HG03039 (cell line): ENCODE measurements around the gene LYSMD1.

Source experiments
- ATAC-seq: cut with Tn5 transposase; IDR thresholded peaks from one replicate; pipeline ENCODE4 v1.9.1; 2021; ENCODE audit warnings: mild to moderate bottlenecking, moderate library complexity; ENCODE audit not compliant: unreplicated experiment

Gene LYSMD1

DNA sequence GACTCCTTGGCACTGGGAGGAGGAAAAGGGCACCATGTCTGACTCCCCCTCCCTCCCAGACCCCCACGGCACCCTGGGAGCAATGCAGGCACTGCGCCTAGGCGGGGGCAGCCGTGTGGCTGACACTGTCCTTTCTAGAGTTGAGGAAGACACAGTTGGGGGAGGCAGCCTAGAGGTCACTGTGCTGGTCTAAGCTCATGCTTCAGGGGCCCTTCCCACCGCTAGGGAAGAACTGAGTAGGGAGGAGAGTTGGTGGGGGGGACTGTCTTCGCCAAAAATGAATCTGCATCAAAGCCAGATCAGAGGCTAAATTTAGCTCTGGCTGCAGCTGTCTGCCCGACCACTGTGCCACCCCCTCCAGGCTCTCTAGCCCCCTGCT, 22.7 kb downstream of the LYSMD1 start:
- ATAC-seq: no peak

GRCh38 chr1:151142411-151143056, 23.2 kb downstream of the LYSMD1 start:
- ATAC-seq: no peak

GRCh38 chr1:151137789-151138188, 27.9 kb downstream of the LYSMD1 start:
- no peak for ATAC-seq

- ATAC-seq: no peak
Observed at GRCh38 chr1:151135433-151136385, 30.0 kb downstream of the LYSMD1 start.

- ATAC-seq: no peak
Observed at GRCh38 chr1:151134991-151135390, 30.7 kb downstream of the LYSMD1 start.

DNA sequence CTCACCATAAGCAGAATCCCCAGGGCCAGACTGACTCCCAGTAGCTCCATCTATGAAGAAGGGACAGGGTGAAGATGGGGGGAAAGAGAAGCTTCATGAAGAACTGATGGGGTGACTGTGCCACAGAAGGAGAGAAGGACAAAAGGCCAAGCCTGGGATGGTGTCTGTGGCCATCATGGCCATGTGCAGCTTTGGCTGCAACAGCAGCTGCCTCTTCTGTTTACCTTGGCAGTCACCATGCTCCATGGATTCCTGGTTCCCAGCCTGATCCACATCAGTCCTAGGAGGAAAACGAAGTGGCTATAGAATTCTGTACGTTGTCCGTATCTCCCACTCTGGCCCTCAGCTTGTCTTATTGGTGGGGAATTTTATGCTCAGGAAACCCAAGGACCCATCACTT, 31.3 kb downstream of the LYSMD1 start:
- no peak for ATAC-seq

DNA sequence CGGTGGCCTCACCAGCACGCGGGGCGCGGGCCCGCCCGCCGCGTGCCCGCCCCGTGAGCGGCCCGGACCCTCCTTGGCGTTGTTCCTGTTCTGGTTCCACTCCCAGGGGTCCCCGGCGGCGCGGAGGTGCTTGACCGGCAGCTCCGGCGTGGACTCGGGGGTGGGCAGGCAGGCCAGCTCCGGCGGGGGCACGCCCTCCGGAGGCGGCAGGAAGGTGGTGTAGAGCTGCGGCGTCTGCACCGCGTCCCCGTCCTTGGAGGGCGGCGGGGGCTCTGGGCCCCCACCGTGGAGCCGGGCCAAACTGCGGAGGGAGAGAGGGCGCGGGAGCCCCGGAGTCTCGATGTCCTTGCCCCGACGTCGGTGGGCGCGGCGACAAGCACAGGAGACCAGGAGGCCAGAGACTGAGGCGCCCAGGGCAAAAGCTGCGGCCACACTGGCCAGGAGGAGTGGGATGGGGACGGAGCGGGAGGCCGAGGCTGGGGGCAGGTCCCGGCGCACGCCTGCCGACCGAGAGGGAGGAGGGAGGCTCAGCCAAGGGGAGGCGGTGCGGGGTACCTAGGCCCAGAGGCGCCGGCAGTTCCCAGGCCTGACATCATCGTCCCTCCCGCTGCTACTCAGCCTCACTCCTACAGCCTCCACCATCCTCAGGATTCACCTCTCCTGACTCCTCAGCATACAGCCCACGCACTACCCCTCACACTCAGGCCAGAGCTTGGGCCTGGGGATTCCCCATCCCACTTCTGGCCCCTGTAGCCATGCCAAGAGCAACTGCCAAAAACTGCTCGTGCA, 32.5 kb downstream of the LYSMD1 start:
- no peak for ATAC-seq

DNA sequence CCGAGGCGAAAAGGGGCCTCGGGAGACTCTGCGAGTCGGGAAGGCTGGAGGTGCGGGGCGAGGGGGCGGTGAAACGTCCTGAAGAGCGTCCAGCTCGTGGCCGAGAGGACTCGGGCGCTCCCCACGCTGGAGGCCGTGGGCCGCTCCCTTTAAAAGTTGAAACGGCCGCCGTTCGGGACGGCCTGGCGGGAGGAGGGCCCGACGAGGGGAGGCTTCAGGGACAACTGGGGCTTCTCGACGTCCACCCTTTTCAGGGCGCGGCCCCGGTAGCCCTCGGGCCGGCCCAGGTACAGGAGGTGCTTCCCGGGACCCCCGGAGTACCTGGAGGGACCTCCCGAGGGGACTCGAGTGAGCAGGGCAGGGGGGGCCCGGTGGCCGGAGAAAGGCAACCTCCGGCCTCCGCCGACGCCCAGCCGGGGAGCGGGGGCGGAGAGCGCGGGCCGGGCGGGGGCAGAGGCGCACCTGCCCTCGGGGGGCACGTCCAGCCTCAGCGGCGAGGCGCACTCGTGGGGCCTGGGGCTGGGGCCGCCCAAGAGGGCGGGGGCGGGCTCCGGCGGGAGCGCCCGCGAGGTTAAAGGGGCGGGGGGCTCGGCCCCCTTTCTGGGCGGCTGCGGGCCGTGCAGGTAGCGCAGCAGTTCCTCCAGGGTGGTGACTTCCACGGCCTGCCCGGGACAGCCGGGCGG, 33.2 kb downstream of the LYSMD1 start:
- no peak for ATAC-seq

DNA sequence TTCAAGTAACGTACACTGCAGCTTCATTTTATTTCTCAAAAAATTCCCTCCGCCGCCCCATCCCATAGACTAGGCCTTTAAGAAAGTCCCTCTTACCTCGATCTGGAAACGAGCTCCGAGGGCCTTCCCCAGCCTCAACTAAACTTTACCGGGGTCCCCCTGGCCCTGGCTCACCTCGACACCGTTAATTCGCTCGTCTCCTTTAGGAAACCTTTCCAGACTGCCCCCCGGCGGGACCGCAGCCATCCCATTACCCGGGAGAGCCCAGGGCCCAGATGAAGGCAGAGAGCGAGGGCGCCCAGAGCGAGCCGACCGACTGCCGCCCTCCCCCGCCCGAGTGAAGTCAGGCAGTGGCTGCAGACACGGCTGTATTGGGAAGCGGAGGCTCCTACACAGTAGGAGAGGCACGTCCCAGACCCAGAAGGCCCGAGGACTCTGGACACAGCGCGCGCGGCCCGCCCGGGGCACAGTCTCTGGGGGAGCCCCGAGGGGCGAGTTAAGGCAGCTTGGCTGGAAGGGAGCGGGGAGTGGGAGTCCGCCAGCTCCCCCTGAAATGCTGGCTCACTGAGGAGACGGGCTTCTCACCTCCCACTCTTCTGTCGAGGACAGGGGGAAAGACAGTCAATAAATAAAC, 33.9 kb downstream of the LYSMD1 start:
- no peak for ATAC-seq

GRCh38 chr1:151130987-151131586, 34.6 kb downstream of the LYSMD1 start:
- ATAC-seq: peak; percentile 64

DNA sequence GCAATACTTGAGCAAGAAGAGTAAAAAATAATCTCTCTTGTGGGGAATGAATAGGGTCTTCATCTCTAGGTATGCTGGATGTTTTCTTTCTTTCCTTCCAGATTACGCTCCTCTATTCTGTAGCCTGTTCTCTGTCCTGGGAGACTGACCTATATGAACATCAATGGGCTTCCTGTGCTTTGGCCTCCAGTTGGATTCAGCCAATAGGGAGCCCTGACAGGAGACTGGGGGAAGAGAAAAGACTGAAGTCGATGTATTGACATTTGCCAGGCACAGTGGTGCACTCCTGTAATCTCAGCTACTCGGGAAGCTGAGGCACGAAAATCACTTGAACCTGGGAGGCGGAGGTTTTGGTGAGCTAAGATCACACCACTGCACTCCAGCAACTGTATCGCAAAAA, 36.9 kb downstream of the LYSMD1 start:
- ATAC-seq: no peak

DNA sequence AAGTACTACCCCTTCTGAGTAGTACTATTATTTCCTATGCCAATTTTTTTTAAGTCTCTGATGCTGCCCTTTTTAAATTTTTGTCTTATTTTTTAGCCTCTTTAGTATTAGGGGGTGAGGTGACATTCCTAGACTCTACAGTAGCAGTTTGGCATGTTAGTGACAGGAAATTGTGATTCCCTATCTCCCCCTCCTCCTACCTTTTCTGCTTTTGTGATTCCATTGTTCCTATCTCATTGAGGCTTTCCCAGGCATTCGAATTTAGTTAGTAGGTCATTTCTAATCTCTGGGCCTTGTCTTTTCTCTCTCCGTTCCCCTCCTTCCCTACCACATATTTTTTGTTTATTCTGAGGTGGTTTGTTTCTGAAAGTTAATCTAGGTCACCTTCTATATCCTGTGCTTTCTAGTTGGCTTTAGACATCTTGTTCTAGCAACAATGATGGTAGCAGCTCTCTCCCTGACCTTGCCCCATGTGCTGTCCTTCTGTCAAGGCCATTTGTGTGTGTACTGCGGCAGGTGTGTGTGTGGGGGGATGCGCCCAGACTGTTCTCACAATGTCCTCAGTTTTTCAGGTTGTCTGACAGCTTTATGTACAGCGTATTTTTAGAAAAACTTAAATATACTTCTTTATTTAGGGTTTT, 40.8 kb downstream of the LYSMD1 start:
- ATAC-seq: no peak

DNA sequence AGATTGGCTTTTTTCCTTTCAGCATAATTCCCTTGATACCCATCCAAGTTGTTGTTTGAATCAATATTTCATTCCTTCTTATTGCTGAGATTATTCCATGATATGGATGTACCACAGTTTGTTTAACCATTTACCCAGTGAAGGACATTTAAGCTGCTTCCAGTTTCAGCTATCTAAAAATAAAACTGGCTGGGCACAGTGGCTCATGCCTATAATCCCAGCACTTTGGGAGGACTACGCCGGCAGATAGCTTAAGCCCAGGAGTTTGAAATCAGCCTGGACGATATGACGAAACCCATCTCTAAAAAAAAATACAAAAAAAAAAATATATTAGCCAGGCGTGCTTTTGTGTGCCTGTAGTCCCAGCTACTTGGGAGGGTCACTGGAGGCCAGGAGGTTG, 51.8 kb downstream of the LYSMD1 start:
- no peak for ATAC-seq
